ENCODE measurements around the gene GPR179.

The GPR179 gene

GRCh38 chr17:38345743-38346142, 2.0 kb upstream of the GPR179 start:
- DNase-seq (ENCODE audit: low spot score): no peak

GRCh38 chr17:38344420-38344745, 627 bp upstream of the GPR179 start:
- no peak for DNase-seq (ENCODE audit: low spot score)

GRCh38 chr17:38342886-38343607, 709 bp downstream of the GPR179 start:
- DNase-seq (ENCODE audit: low spot score): no peak

GRCh38 chr17:38341035-38341721, 2.6 kb downstream of the GPR179 start:
- no peak for DNase-seq (ENCODE audit: low spot score)

DNA sequence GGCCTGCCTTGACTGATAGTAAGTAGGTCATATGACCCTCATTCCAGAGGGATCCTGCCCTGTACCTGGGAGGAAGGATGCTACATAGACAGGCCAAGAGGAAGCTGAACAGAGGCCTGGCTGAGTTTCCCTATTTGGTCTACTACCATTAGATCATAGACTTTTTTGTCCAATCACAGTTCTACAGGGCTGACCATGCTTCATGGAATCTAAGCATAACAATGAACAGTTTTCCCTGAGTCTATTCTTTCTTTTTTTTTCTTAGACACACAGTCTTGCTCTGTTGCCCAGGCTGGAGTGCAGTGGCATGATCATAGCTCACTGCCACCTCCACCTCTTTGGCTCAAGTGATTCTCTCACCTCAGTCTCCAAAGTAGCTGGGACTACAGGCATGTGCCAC, 3.9 kb downstream of the GPR179 start:
- no peak for DNase-seq (ENCODE audit: low spot score)

- DNase-seq (ENCODE audit: low spot score): no peak
These were observed 5.2 kb downstream of the GPR179 start for GRCh38 chr17:38338535-38338934.

DNA sequence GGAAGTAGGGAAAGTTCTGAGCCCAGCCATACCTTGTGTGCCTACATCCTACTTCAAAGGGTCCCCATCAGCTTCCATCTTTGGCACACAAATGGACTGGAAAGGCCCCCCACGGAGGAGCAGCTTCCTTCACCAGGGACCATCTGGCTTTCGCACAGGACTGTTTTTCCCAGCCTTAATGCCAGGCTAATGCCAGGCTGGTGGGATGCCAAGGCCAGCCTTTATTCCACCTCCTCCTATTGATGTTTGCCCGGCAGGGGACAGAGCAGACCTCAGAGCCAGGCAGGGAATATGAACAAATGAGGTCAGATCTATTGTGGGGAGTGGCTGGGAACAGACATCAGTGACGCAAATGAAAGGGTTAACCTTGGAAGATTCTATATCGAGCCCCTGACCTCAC, 5.7 kb downstream of the GPR179 start:
- no peak for DNase-seq (ENCODE audit: low spot score)

DNA sequence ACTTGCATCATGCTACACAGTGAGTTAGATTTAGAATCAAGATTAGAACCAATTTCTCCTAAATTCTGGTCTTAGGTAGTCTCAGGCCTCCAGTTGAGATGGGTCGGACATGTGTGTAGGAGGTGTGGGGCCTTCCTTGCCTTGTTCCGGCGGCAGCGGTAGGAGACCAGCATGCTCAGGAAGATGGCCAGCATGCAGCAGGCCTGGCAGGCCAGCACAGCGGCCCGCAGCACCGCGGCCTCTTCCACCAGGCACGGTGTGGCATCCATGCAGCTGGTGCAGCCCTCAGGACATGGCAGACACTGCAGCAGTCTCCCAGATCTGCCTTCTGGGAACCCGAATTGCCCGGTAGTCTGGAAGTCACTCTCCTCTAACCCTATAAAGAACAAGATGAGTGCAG, 6.9 kb downstream of the GPR179 start:
- DNase-seq (ENCODE audit: low spot score): no peak

DNA sequence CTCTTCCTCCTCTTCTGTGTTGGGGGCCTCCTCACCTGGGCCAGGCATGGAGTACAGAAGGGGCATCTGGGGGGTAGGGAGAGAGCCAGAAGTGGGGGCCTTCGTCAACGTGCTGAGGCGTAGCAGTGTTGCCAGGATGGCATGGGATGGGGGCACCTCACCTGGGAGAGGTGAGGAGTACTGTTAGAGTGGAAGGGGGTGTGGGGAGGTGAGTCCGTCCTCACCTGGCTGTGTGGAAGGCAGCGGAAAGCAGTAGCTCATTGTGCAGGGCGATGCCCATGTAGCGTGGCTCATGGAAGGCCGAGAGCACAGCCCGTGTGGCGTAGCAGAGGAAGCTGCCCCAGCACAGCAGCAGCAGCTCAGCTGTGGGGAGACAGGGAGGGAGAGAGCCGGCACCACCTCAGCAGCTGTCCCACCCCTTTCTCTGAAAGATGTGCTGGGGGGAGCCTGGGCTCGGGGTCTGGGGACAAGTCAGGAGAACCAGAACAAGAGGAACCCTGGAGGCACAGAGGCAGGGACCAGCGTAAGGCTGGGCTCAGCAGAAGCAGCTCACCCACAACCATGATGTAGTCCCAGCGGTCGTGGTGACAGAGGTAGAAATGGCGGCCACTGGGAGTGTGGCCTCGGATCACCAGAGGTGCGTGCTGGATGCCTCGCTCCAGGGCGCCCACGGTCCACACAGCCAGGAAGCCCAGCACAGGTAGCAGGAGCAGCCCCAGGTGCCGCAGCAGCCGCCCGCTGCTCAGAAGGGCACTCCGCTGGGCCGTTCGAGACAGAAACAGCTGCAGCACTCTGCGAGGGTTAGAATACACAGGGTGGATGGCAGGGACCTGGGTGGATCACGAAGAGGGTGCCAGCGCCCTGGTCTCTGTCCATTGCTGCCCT, 9.0 kb downstream of the GPR179 start:
- peak; percentile 41 for DNase-seq (ENCODE audit: low spot score)

DNA sequence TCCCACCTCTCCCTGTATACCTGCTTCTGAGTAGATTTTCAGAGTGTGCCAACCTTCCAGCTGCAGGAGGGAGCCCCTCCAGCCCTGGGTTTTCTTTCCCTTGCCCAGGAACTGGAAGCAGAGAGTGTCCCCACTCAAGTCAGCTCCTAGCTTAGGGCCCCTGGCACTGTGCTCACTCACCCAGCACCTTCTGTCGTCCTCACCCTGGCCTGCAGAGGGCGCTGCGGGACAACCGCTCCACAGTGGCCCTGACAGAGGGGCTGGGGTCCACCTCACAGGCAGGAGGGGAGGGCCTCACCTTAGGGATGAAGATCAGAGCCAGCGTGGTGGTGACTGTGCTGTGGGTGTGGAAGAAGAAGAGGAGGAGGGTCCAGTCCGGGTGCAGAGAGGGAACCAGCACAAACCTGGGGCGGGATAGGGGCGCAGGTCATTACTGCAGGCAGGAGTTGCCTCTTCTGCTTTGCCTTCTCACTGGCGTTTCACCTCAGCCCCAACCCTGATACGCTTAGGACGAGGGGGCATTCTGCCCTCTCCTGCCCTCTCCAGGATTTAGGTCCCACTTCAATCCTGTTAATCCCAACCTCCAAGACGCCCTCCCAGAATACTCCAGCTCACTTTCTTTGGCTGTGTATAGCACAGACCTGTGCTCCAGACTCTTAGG, 10.0 kb downstream of the GPR179 start:
- peak; percentile 45 for DNase-seq (ENCODE audit: low spot score)

DNA sequence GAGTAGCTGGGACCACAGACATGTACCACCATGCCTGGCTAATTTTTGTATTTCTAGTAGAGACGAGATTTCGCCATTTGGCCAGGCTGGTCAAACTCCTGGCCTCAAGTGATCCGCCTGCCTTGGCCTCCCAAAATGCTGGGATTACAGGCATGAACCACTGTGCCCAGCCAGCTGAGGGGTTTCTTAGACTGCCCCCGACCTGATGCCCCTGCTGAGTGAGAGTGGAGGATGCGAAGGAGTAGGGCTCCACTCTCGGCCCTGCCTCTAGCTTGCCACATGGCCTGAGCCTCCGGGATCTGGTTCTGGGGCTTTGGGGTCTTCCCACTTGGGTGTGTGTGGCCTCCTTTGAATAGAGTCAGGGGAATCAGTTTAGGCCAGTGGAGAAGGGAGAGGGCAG, 11.0 kb downstream of the GPR179 start:
- peak; percentile 18 for DNase-seq (ENCODE audit: low spot score)

GRCh38 chr17:38330941-38331411, 12.8 kb downstream of the GPR179 start:
- no peak for DNase-seq (ENCODE audit: low spot score)

DNA sequence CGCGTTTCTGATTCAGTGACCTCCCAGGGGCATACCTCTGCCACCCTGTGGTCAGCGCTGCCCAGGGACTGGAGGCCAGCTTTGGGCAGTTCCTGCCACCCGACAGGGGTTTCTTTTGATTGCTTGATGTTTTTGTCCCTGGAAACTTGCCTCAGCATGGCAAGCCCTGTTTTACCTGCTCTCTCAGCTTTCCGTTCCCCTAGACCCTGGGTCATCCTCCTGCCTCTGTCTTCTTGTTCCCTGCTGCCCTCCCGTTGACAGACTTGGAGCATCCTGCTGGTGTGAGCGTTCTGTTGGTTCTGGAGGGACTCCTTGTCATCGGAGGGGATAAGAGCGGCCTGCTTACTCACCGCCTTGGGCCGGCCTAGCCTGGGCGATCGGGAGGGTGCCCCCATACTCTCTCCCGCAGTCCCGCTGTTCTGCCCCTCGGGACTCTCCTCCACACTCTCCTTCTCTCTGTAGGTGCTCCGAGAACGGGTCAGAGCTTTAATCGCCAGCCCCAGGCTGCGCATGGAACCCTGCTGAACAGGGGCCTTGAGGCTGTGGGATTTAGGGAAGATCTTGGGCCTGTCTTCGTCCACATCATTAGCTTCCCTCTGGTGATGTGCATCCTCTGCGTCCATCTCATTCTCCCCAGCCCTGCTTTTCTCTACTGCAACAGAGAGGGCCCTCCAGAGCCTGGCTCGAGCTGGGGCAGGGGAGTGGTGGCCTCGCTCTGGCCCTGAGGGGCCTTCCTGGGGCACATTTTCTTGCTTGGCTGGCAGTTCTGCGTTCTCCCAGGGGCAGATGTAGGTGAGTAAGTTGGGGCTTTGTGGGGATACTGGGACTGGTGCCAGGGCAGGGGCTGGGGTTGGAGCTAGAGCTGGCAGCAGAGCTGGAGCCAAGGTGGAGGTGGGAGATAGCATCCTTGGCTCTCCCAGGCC, 13.7 kb downstream of the GPR179 start:
- DNase-seq (ENCODE audit: low spot score): no peak

GRCh38 chr17:38329284-38329683, 14.5 kb downstream of the GPR179 start:
- no peak for DNase-seq (ENCODE audit: low spot score)

DNA sequence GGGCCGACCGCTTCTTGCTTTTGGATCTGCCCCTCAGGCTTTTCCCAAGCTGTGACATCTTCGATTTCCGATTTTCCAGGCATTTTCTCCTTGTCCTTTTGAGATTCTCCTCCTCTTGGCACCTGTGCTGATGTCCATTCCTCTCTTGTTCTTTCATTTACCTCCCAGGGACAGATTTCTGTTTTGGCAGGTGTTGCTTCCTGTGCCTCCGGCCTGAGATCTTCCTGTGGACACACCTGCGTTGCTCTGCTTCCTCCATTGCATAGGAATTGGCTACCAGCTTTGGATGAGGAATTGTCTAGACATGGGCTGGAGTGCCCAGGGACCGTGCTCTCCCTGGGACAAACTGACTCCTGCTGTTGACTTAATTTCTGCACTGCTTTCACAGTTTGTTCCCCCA, 15.1 kb downstream of the GPR179 start:
- DNase-seq (ENCODE audit: low spot score): no peak

DNA sequence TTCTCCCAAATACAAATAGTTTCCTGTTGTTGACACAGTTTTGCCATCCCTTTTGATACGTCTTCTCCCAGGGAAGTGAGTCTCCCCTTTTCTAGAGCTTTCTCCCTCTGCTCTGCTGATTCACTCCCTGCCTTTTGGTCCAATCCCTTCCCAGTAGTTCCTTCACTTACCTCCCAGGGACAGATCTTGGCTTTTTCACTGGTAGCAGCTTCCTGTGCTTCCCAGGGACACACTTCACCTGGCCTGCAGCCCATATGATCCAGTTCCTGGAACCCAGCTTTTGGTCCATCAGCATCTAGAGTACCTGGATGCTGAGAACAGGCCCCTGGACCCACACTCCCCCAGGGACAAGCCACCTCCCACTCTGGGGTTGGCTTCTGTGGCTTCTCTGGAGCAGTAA, 15.8 kb downstream of the GPR179 start:
- no peak for DNase-seq (ENCODE audit: low spot score)

GRCh38 chr17:38326996-38327792, 16.6 kb downstream of the GPR179 start:
- no peak for DNase-seq (ENCODE audit: low spot score)

GRCh38 chr17:38325221-38325851, 18.4 kb downstream of the GPR179 start:
- DNase-seq (ENCODE audit: low spot score): no peak

- no peak for DNase-seq (ENCODE audit: low spot score)
These were observed 19.0 kb downstream of the GPR179 start for GRCh38 chr17:38324772-38325171.

Data from left forelimb (tissue), 1 donor.